ENCODE measurements around the gene KAZN. TPM values are rescaled to one million over a fixed set of nuclear protein-coding genes. Genes with fewer than 3 reads are reported as not detected.

The KAZN gene
- polyA plus RNA-seq, 1 of the 3 experiments (the other 2 are of a cell fraction) = 6.8 TPM

DNA sequence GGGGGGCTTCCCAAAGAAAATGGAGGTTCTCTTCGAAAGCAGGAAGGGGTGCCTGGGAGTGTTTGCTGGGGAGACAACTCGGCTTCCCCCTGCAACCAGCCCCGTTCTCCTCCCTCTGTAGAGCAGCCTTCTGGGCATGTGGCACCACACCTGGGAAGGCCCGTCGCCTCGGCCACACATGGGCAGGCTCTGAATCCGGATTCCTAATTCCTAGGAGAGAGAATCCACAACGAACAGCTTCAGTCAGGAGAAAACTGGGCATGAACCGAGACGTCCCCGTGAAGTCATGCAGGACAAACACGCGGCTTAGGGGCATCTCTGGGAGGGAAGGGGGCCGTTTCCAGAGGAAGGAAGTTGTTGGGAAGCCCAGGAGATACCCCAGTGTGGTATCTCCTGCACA, 224.5 kb downstream of the KAZN start:
- CTCF ChIA-PET = no interaction called here
- Histone ChIP-seq H2AFZ (ENCODE audit: low read depth) (no peak overlapping the region), H4K20me1 (ENCODE audit: insufficient read depth) (no peaks in the 10 kb centered on the region), H3K27ac (ENCODE audit: low read depth in 2 of 2, low read length in 1 of 2) (no peak overlapping the region), H3K36me3 (replicated peaks in 1 of 2; ENCODE audit: control insufficient read depth in 1 of 2, insufficient read depth in 2 of 2, low read length in 1 of 2) (no peaks in the 10 kb centered on the region), H3K9ac (no peak overlapping the region), H3F3A (replicated peaks; ENCODE audit: insufficient read depth) (no peaks in the 10 kb centered on the region), H3K4me2 (no peak overlapping the region), H3K27me3 (ENCODE audit: insufficient read depth) (no peaks in the 10 kb centered on the region), H3K9me3 (no peaks in the 10 kb centered on the region), H3K9me2 (no peaks in the 10 kb centered on the region), H3K4me1 (ENCODE audit: control insufficient read depth in 1 of 2, insufficient read depth in 2 of 2, low read depth in 1 of 2, low read length in 1 of 2) (no peaks in the 10 kb centered on the region; a peak in 1 of 4 replicates), H3K4me3 (ENCODE audit: low read depth in 2 of 2, low read length in 1 of 2) (no peak overlapping the region), H3K79me2 (ENCODE audit: insufficient read depth) (no peaks in the 10 kb centered on the region)
- TF ChIP-seq TCF12 (IDR thresholded peaks at IDR 0.05) (no peak), TEAD4 (IDR thresholded peaks at IDR 0.05; ENCODE audit: borderline replicate concordance, insufficient read depth) (no peak), RFX5 (IDR thresholded peaks at IDR 0.05; ENCODE audit: low read length) (no peak), GATA2 (CRISPR knock-in tag; IDR thresholded peaks at IDR 0.05) (no peak), MXI1 (IDR thresholded peaks at IDR 0.05; ENCODE audit: low read depth, low read length) (no peak), ELF1 (IDR thresholded peaks at IDR 0.05) (no peak), RCOR1 (IDR thresholded peaks at IDR 0.05; ENCODE audit: low read length) (no peak), EZH2phosphoT487 (IDR thresholded peaks at IDR 0.05; ENCODE audit: borderline replicate concordance, low read depth) (no peak), NRF1 (IDR thresholded peaks at IDR 0.05; ENCODE audit: low read depth, low read length) (no peak), RAD21 (IDR thresholded peaks at IDR 0.05; ENCODE audit: low read length) (no peak), FOSL2 (IDR thresholded peaks at IDR 0.05; ENCODE audit: borderline replicate concordance, low read depth) (no peak), JUND (IDR thresholded peaks at IDR 0.05) (no peak)
- TF ChIP-seq, protein P1, sequence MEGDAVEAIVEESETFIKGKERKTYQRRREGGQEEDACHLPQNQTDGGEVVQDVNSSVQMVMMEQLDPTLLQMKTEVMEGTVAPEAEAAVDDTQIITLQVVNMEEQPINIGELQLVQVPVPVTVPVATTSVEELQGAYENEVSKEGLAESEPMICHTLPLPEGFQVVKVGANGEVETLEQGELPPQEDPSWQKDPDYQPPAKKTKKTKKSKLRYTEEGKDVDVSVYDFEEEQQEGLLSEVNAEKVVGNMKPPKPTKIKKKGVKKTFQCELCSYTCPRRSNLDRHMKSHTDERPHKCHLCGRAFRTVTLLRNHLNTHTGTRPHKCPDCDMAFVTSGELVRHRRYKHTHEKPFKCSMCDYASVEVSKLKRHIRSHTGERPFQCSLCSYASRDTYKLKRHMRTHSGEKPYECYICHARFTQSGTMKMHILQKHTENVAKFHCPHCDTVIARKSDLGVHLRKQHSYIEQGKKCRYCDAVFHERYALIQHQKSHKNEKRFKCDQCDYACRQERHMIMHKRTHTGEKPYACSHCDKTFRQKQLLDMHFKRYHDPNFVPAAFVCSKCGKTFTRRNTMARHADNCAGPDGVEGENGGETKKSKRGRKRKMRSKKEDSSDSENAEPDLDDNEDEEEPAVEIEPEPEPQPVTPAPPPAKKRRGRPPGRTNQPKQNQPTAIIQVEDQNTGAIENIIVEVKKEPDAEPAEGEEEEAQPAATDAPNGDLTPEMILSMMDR (IDR thresholded peaks at IDR 0.05) = no peak
- no peak for DNase-seq
- POLR2A ChIA-PET = no interaction called here
- 35% methylated on average over 9 of the region's 14 CpGs for WGBS (ENCODE audit: low lambda C conversion rate)

DNA sequence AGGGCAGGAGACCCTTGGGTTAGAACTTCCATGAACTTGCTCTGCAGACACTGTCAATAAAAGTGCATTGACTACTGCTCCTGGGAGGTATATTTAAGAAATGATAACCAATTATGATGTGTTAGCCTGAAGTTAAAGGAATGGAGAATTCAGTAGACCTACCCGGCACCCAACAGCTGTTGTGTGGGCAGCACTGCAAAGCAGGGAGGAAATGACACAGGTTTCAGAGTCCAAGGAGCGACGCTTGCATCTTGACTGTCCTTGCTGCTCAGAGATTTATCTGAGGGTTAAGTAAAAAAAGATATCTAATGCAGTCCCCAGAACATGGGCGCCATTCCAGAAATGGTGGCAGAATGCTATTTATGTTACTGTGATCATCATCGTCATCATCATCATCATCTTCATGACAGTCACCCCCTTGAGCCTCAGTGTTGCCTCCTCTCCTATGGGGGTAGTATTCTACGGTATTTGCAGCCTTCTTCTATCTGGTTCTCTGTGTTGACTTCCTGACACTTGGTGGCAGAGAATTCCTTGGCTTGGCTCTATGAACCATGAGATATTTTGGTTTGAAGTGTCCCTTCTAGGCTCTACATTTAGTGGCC, 225.9 kb downstream of the KAZN start:
- Histone ChIP-seq H3K4me3 (ENCODE audit: low read depth in 2 of 2, low read length in 1 of 2) (no peak overlapping the region), H3K9ac (no peak overlapping the region), H3K79me2 (ENCODE audit: insufficient read depth) (no peaks in the 10 kb centered on the region), H3F3A (replicated peaks; ENCODE audit: insufficient read depth) (no peaks in the 10 kb centered on the region), H3K27ac (ENCODE audit: low read depth in 2 of 2, low read length in 1 of 2) (no peak overlapping the region), H3K4me1 (ENCODE audit: control insufficient read depth in 1 of 2, insufficient read depth in 2 of 2, low read depth in 1 of 2, low read length in 1 of 2) (no peaks in the 10 kb centered on the region; a peak in 1 of 4 replicates), H3K36me3 (replicated peaks in 1 of 2; ENCODE audit: control insufficient read depth in 1 of 2, insufficient read depth in 2 of 2, low read length in 1 of 2) (no peaks in the 10 kb centered on the region), H3K4me2 (no peak overlapping the region), H3K9me2 (no peaks in the 10 kb centered on the region), H3K9me3 (no peaks in the 10 kb centered on the region), H3K27me3 (ENCODE audit: insufficient read depth) (no peaks in the 10 kb centered on the region), H4K20me1 (ENCODE audit: insufficient read depth) (no peaks in the 10 kb centered on the region), H2AFZ (ENCODE audit: low read depth) (no peak overlapping the region)
- no peak for DNase-seq
- CTCF ChIA-PET = no interaction called here
- POLR2A ChIA-PET = no interaction called here
- WGBS (ENCODE audit: low lambda C conversion rate) = 68% methylated on average over 6 of the region's 6 CpGs
- TF ChIP-seq, protein P1 (IDR thresholded peaks at IDR 0.05) = no peak
- TF ChIP-seq NRF1 (IDR thresholded peaks at IDR 0.05; ENCODE audit: low read depth, low read length) = no peak
- TF ChIP-seq RCOR1 (IDR thresholded peaks at IDR 0.05; ENCODE audit: low read length) = no peak
- no peak for TF ChIP-seq TEAD4 (IDR thresholded peaks at IDR 0.05; ENCODE audit: borderline replicate concordance, insufficient read depth)
- TF ChIP-seq, protein P2, sequence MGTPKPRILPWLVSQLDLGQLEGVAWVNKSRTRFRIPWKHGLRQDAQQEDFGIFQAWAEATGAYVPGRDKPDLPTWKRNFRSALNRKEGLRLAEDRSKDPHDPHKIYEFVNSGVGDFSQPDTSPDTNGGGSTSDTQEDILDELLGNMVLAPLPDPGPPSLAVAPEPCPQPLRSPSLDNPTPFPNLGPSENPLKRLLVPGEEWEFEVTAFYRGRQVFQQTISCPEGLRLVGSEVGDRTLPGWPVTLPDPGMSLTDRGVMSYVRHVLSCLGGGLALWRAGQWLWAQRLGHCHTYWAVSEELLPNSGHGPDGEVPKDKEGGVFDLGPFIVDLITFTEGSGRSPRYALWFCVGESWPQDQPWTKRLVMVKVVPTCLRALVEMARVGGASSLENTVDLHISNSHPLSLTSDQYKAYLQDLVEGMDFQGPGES (IDR thresholded peaks at IDR 0.05; ENCODE audit: low read depth, low read length) = no peak
- no peak for TF ChIP-seq POLR2AphosphoS5 (IDR thresholded peaks at IDR 0.05; ENCODE audit: low read depth, low read length)
- TF ChIP-seq RAD21 (IDR thresholded peaks at IDR 0.05; ENCODE audit: low read length) = no peak
- no peak for TF ChIP-seq EP300 (IDR thresholded peaks at IDR 0.05; ENCODE audit: borderline replicate concordance in 1 of 2, low read depth in 1 of 2, low read length in 1 of 2)
- no peak for TF ChIP-seq SIN3A (IDR thresholded peaks at IDR 0.05; ENCODE audit: borderline replicate concordance, low read depth, low read length)
- no peak for TF ChIP-seq GATA2 (CRISPR knock-in tag; IDR thresholded peaks at IDR 0.05)
- no peak for TF ChIP-seq EZH2phosphoT487 (IDR thresholded peaks at IDR 0.05; ENCODE audit: borderline replicate concordance, low read depth)
- TF ChIP-seq, protein P3, sequence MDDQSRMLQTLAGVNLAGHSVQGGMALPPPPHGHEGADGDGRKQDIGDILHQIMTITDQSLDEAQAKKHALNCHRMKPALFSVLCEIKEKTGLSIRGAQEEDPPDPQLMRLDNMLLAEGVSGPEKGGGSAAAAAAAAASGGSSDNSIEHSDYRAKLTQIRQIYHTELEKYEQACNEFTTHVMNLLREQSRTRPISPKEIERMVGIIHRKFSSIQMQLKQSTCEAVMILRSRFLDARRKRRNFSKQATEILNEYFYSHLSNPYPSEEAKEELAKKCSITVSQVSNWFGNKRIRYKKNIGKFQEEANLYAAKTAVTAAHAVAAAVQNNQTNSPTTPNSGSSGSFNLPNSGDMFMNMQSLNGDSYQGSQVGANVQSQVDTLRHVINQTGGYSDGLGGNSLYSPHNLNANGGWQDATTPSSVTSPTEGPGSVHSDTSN (IDR thresholded peaks at IDR 0.05) = no peak
- no peak for TF ChIP-seq YY1 (IDR thresholded peaks at IDR 0.05; ENCODE audit: low read depth)
- no peak for TF ChIP-seq SMC3 (IDR thresholded peaks at IDR 0.05; ENCODE audit: low read depth, low read length)
- no peak for TF ChIP-seq CHD2 (IDR thresholded peaks at IDR 0.05; ENCODE audit: low read length, partially characterized antibody)
